ENCODE measurements around the gene BCL10. TPM values are rescaled to one million over a fixed set of nuclear protein-coding genes. Genes with fewer than 3 reads are reported as not detected.

Gene BCL10
- total and polyA plus RNA-seq, 2 of the 4 experiments (the other 2 are of a cell fraction): 15.3 to 30.5 TPM

GRCh38 chr1:85216697-85217096, 59.7 kb downstream of the BCL10 start:
- intact Hi-C loops (cut with micrococcal nuclease) (no loop called here), dilution Hi-C loops (cut with HindIII; ENCODE audit: low sequenced_read_pairs, unreplicated experiment) (no loop called here), in situ Hi-C loops (cut with MboI; ENCODE audit: low sequenced_read_pairs) (no loop called here)
- H2AK9ac ChIP-seq (replicated peaks; ENCODE audit: low read depth, low read length, poor library complexity): no peak overlapping the region
- H2AFZ ChIP-seq (replicated peaks; ENCODE audit: low read length, poor library complexity): no peak overlapping the region
- H4K5ac ChIP-seq (ENCODE audit: low read depth, low read length): no peak overlapping the region
- no TSS peak for BruUV-seq (replicated peaks)
- ATAC-seq (ENCODE audit: low read depth) (no peak), DNase-seq (no peak)
- no peak overlapping the region for H3K4me3 ChIP-seq (ENCODE audit: insufficient read depth, low read depth, low read length)
- no peak overlapping the region for H3K4ac ChIP-seq (ENCODE audit: low read depth, low read length)
- ChIA-PET CTCF (interaction anchor here (0.9 to 1.1 kb wide), 2 partner anchors 38 to 43 kb away, joined by 3 to 5 read pairs; no protein-coding TSS in a partner anchor), POLR2A (ENCODE audit: unreplicated experiment) (no interaction called here)
- H2BK15ac ChIP-seq (ENCODE audit: low read depth, low read length): no peak overlapping the region
- H4K8ac ChIP-seq (ENCODE audit: low read depth in 2 of 2, low read length in 2 of 2): no peak overlapping the region
- no peaks in the 10 kb centered on the region for H3K9me3 ChIP-seq (ENCODE audit: control insufficient read depth, insufficient read depth, low read length)
- no peak overlapping the region for H2BK20ac ChIP-seq (ENCODE audit: low read depth, low read length)
- no peak overlapping the region for H2AK5ac ChIP-seq (ENCODE audit: low read depth, low read length)
- no peak for TF ChIP-seq CTCF (conservative IDR thresholded peaks at IDR 0.05; ENCODE audit: low read depth, low read length)
- no peak for TF ChIP-seq POLR2A (IDR thresholded peaks at IDR 0.05; ENCODE audit: low read depth, low read length)
- no peak for TF ChIP-seq CHD1 (IDR thresholded peaks at IDR 0.05; ENCODE audit: low read depth, low read length)
- no peak for TF ChIP-seq ELK1 (IDR thresholded peaks at IDR 0.05; ENCODE audit: borderline replicate concordance, low read depth, low read length)
- TF ChIP-seq MAZ (IDR thresholded peaks at IDR 0.05; ENCODE audit: borderline replicate concordance, low read depth, low read length): no peak
- TF ChIP-seq RFX5 (IDR thresholded peaks at IDR 0.05; ENCODE audit: low read depth, low read length): no peak
- H3K9me1 ChIP-seq (ENCODE audit: insufficient read depth, low read length): peaks cover 7% of the 10 kb centered on the region
- H3K23ac ChIP-seq (ENCODE audit: low read depth, low read length): no peak overlapping the region
- no peak overlapping the region for H3K18ac ChIP-seq (ENCODE audit: low read depth, low read length)
- no peaks in the 10 kb centered on the region for H3K79me1 ChIP-seq (ENCODE audit: low read depth in 1 of 2, low read length in 2 of 2)
- H3K9ac ChIP-seq (ENCODE audit: low read depth, low read length): no peak overlapping the region
- no peak overlapping the region for H4K91ac ChIP-seq (ENCODE audit: insufficient read depth, low read depth, low read length)
- no peak overlapping the region for H2BK5ac ChIP-seq (ENCODE audit: low read depth, low read length, poor library complexity, severe bottlenecking)
- no peak overlapping the region for H3K14ac ChIP-seq (replicated peaks; ENCODE audit: low read depth, low read length)
- no peak overlapping the region for H3K56ac ChIP-seq (ENCODE audit: extremely low read depth, insufficient read depth, low read length)
- no peaks in the 10 kb centered on the region for H3K36me3 ChIP-seq (ENCODE audit: control insufficient read depth, insufficient read depth, low read length)
- H3K27ac ChIP-seq (ENCODE audit: insufficient read depth, low read length): no peak overlapping the region
- no peak overlapping the region for H2BK120ac ChIP-seq (ENCODE audit: low read depth, low read length)
- no peaks in the 10 kb centered on the region for H4K20me1 ChIP-seq (ENCODE audit: insufficient read depth, low read length)
- peaks cover 9% of the 10 kb centered on the region for H3K4me1 ChIP-seq (ENCODE audit: control insufficient read depth, insufficient read depth, low read length)
- H3K4me2 ChIP-seq (ENCODE audit: low read depth, low read length): no peak overlapping the region
- no peaks in the 10 kb centered on the region for H3K27me3 ChIP-seq (ENCODE audit: control insufficient read depth, insufficient read depth, low read length)

Small RNAs within 50 kb of the gene (microRNA-seq; reads per million reads assigned to microRNA genes)
- not detected for gene RF00019 (ENCODE audit: insufficient read depth, insufficient read length)

Small RNAs within 50 kb of the gene (small RNA-seq; reads per million reads assigned to genes)
- gene RF00019: 0 reads per million in 5 experiments

Other genes starting within 250 kb of the BCL10 start
- not detected in 2 replicates for gene MCOLN3, start 228.1 kb downstream of the BCL10 start, total RNA-seq (2012; rRNA removed)
- 0.03 TPM in 1 of 2 replicates, not detected in the other for gene MCOLN3, start 228.1 kb downstream of the BCL10 start, polyA plus RNA-seq (2012; rRNA removed)
- gene SYDE2, start 75.6 kb downstream of the BCL10 start, total RNA-seq (2012; rRNA removed): 10.0 and 11.7 TPM in 2 replicates
- 1.7 and 1.8 TPM in 2 replicates for gene SYDE2, start 75.6 kb downstream of the BCL10 start, polyA plus RNA-seq (2012; rRNA removed)
- 16.3 and 23.1 TPM in 2 replicates for gene C1orf52, start 17.0 kb downstream of the BCL10 start, total RNA-seq (2012; rRNA removed)
- 31.3 and 33.5 TPM in 2 replicates for gene C1orf52, start 17.0 kb downstream of the BCL10 start, polyA plus RNA-seq (2012; rRNA removed)
- gene DDAH1, start 188.5 kb upstream of the BCL10 start, total RNA-seq (2012; rRNA removed): 94.5 and 108 TPM in 2 replicates
- 78.0 and 89.0 TPM in 2 replicates for gene DDAH1, start 188.5 kb upstream of the BCL10 start, polyA plus RNA-seq (2012; rRNA removed)

All from IMR-90 (cell line).